Loucy (cell line): ENCODE data around the gene SCRG1.

Experiments used
- CTCF ChIP-seq: fragments of 200-600 bp; sonication (generic); conservative IDR thresholded peaks from 2 replicates; pipeline ENCODE4 v1.5.1; 2014; ENCODE audit warnings: mild to moderate bottlenecking, antibody characterized with exemption, low read length
- EZH2phosphoT487 ChIP-seq: fragments of 200-600 bp; IDR thresholded peaks from 2 replicates; pipeline ENCODE4 v1.6.1; 2018; ENCODE audit warnings: antibody characterized with exemption, mild to moderate bottlenecking, moderate library complexity, borderline replicate concordance

- no peak for TF ChIP-seq CTCF
- TF ChIP-seq EZH2phosphoT487, result no peak
These were observed 5.5 kb upstream of the SCRG1 start for GRCh38 chr4:173404296-173404865.
